Measurements from ENCODE around the gene RNF212B.
A peak's percentile ranks its signal among the peaks of the same experiment; 100 is the strongest.

DNA sequence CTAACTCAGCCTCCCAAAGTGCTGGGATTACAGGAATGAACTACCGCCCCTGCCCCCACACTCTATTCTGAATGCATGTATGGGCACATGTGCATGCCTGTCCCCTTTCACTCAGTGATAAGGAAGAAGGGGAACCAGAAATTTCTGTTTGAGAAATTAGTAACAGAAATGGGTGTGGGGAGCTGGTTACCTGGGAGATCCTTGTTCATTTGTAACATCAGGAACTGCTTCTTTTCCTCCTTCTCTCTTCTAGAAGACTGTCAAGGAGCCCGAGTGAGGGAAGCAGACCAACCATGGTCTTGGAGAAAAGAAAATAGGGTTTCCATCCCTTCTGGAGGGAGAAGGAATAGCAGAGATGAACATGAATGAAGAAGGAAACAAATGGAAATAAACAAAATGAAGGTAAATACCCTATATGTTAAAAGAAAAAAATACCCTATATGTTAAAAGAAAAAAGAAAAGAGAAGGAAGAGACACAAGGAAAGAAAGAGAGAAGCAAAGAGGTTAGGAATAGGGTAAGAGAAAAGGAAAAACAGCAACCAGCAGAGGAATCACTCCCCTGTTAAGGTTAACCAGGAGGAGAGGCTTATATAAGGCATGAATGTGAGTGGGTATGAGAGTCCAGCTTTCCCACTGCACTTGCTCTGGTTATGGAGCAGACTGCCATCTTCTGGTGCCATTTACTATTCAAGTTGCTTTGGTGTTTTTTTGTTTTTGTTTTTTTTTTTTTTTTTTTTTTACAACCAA lies 61.6 kb downstream of the RNF212B start:
- TF ChIP-seq, protein P1, sequence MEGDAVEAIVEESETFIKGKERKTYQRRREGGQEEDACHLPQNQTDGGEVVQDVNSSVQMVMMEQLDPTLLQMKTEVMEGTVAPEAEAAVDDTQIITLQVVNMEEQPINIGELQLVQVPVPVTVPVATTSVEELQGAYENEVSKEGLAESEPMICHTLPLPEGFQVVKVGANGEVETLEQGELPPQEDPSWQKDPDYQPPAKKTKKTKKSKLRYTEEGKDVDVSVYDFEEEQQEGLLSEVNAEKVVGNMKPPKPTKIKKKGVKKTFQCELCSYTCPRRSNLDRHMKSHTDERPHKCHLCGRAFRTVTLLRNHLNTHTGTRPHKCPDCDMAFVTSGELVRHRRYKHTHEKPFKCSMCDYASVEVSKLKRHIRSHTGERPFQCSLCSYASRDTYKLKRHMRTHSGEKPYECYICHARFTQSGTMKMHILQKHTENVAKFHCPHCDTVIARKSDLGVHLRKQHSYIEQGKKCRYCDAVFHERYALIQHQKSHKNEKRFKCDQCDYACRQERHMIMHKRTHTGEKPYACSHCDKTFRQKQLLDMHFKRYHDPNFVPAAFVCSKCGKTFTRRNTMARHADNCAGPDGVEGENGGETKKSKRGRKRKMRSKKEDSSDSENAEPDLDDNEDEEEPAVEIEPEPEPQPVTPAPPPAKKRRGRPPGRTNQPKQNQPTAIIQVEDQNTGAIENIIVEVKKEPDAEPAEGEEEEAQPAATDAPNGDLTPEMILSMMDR (IDR thresholded peaks at IDR 0.05), result peak in 1 of 3 experiments; percentile 13
- TF ChIP-seq POLR2A (IDR thresholded peaks at IDR 0.05; ENCODE audit: low read depth), result no peak
- no peak for TF ChIP-seq POLR2AphosphoS5 (IDR thresholded peaks at IDR 0.05)

Measured in esophagus muscularis mucosa (tissue), 3 donors.